Measurements from ENCODE around the gene RAB4B.
"Not testable (repeated sequence)": the region's sequence is repeated elsewhere in the genome, so short reads cannot be mapped to it uniquely, and the experiment has no call there.

The RAB4B gene

GRCh38 chr19:40750874-40751537 lies 27.0 kb upstream of the RAB4B start, which contains the start of gene SNRPA:
Gene SNRPA, plus strand, starts transcription at chr19:40751203. Its CDS starts 206 bp downstream, at chr19:40751409.
- DNase-seq: peak; percentile 81 to 94

DNA sequence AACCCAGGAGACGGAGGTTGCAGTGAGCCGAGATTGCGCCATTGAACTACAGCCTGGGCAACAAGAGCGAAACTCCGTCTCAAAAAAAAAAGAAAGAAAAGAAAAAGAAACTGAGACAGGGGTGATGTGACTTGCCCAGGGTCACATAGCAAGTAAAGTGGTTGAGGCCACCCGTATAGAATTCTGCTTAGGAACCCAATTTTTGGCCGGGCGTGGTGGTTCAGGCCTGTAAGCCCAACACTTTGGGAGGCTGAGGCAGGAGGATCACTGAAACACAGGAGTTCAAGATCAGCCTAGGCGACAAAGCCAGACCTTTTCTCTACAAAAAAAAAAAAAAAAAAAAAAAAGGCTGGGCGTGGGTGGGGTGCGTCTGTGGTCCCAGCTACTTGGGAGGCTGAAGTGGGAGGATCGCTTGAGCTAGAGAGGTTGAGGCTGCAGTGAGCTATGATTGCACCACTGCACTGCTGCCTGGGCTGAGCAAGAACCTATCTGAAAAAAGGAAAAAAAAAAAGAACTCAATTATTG lies 25.7 kb upstream of the RAB4B start:
- DNase-seq: no peak

DNA sequence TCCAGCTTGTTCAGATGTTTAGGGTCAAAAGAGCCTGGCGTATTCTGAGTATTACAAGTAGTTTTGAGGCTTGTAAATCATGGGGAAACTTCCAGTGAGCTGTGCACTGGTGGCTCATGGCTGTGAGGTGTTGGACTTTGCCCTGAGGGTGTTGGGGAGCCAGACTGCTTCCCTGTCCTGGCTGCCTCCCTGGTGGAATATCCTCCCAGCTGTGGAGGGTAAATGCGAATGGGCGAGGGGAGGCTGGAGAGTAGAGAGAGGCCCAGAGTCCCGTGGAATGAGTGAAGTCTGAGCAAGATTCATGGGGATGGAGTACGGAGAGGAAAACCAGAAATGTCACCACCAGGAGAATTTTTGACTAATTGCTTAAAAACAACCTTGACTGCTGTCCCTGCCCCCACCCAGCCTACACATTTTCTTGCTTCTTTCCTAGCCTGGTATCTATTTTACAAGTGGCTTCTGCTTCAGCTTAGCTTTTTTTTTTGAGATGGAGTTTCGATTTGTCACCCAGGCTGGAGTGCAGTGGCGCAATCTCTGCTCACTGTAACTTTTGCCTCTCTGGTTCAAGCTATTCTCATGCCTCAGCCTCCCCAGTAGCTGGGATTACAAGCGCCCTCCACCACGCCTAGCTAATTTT lies 23.3 kb upstream of the RAB4B start:
- no peak for DNase-seq

DNA sequence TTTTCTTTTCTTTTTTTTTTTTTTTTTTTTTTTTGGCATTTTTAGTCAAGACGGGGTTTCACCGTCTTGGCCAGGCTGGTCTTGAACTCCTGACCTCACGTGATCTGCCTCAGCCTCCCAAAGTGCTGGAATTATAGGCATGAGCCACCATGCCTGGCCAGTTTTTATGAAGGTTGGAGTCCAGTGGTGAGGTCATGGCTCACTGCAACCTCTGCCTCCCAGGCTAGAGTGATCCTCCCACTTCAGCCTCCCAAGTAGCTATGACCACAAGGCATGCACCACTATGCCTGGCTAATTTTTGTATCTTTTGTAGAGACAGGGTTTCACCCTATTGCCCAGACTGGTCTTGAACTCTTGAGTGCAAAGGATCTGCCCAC lies 22.8 kb upstream of the RAB4B start:
- DNase-seq: no peak

GRCh38 chr19:40755791-40756190 lies 22.3 kb upstream of the RAB4B start:
- no peak for DNase-seq

DNA sequence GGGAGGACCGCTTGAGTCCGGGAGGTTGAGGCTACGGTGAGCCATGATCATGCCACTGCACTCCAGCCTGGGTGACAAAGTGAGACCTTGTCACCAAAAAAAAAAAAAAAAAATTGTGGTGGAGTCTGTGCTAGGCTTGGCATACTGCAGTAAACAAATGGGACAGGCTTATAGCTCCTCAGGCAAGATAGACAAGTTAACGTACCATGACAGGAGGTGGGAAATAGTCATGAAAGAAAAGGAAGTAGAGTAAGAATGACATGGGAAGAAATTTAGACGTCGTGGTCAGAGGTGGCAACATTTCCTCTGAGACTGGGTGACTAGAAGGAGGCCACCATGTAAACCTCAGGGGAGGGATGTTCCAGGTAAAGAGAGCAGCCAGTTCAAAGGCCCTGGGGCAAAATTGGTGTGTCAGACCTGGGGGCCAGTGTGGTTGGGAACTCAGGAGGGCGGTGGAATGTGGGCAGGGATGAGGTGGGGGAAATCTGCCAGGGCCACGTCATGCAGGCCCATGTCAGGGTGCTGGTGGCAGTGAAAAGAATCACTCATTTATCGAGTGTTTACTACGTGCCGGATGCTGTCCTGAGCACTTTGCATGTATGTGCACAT lies 21.4 kb upstream of the RAB4B start:
- no peak for DNase-seq

GRCh38 chr19:40758491-40758890 lies 19.6 kb upstream of the RAB4B start:
- no peak for DNase-seq

DNA sequence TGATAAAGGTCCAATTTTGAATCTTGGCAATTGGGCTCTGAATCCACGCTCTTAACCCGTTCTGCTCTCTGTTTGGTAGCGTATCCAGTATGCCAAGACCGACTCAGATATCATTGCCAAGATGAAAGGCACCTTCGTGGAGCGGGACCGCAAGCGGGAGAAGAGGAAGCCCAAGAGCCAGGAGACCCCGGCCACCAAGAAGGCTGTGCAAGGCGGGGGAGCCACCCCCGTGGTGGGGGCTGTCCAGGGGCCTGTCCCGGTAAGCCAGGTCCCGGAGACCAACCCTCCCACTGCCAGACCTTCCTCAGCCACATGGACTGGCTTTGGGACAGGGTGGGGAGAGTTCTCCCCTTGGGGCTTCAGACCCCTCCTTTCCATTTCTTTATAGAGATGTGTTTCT lies 18.7 kb upstream of the RAB4B start:
- no peak for DNase-seq

- no peak for DNase-seq
Measured at GRCh38 chr19:40762754-40763470, 15.1 kb upstream of the RAB4B start.

DNA sequence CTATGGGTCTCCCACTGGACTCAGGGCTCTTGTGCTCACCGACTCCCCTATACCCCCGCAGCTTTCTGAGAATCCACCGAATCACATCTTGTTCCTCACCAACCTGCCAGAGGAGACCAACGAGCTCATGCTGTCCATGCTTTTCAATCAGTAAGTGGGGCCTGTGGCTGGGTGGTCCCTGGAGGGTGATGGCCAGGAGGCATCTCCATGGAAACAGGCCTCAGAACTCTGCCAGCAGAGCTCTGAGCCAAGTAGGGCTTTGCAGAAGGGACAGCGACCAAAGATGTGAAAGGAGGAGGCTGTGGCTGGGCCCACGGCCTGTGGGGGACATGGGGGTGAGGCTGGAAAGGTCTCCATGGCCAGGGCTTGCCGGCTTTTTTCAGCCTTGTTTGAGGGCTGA lies 14.5 kb upstream of the RAB4B start:
- no peak for DNase-seq

DNA sequence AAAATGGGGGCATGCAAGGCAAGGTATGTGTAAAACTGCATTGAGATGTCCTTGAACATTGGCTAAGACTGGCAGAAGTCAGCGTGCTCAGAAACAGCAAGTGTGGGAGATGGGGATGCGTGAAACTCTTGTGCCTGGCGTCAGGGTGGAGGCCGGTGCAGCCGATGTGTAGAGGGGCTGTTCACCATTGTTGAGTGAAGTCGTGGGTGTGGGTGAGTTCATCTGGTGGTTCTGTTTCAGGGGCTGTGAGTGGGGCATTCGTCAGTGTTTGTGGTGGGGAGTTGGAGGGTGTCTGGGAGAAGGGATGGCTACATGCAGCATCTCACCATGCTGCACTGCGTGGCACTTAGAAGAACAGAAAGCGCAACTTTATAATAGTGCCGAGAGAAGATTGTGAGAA lies 14.1 kb upstream of the RAB4B start:
- DNase-seq: no peak

GRCh38 chr19:40766385-40766784 lies 11.7 kb upstream of the RAB4B start:
- DNase-seq: not testable (repeated sequence)

- no peak for DNase-seq
Measured at GRCh38 chr19:40768869-40769268, 9.2 kb upstream of the RAB4B start.

- DNase-seq: not testable (repeated sequence)
Measured at GRCh38 chr19:40771101-40771862, 6.8 kb upstream of the RAB4B start.

GRCh38 chr19:40774916-40775631 lies 3.0 kb upstream of the RAB4B start, which contains the start of gene MIA:
Gene MIA, plus strand, starts transcription at chr19:40775521. Its CDS starts 22 bp downstream, at chr19:40775543.
- DNase-seq: peak in 1 of 2 experiments; percentile 8

- DNase-seq: no peak
Measured at GRCh38 chr19:40775632-40776022, 2.4 kb upstream of the RAB4B start.

DNA sequence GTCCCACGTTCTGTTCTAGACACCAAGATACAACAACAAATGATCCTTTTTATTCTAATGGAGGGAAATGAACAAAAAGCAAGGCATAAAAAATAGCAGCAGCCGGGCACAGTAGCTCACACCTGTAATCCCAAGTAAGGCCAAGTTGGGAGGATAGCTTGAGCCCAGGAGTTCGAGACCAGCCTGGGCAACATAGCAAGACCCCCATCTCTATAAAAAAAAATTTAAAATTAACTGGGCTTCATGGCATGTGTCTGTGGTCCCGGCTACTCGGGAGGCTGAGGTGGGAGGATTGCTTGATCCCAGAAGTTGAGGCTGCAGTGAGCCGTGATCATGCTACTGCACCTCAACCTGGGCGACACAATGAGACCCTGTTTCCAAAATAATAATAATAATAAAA lies 1.7 kb upstream of the RAB4B start:
- no peak for DNase-seq

GRCh38 chr19:40776932-40777644 lies 959 bp upstream of the RAB4B start:
- peak; percentile 49 to 82 for DNase-seq

DNA sequence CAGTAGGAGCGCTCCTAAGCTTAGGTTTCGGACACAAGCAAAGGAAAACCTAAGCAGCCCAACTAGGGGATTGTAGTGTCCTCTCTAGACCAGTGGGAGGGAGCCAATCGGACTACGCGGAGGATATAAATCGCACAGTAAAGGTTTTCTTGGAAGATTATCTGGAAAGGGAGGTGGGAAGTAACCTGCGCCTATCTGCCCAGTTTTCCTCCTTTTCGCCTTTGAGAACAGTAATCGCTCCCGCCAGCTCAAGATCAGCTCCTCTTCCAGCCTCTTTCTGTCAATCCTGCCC lies 456 bp upstream of the RAB4B start:
- DNase-seq: no peak

GRCh38 chr19:40778706-40779284 lies 748 bp downstream of the RAB4B start:
- no peak for DNase-seq

DNA sequence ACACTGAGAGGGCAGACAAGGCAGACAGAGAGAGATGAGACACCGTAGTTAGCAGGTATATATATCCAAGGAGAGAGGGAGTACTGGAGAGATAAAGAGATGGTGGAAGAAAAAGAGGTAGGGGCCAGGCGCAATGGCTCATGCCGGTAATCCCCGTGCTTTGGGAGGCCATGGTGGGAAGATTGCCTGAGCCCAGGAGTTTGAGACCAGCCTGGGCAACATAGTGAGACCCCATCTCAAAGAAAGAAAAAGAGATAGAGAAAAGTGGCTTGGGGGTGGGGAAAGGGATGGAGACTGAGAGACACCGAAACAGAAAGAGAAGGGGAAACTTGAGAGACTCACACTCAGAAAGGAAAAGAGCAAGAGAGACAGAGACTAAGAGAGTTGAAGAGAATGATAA lies 2.5 kb downstream of the RAB4B start:
- no peak for DNase-seq
